Osteoblast (primary cell): ENCODE measurements around the gene SPTSSB. TPM values are rescaled to one million over a fixed set of nuclear protein-coding genes. Genes with fewer than 3 reads are reported as not detected.

Source experiments
- DNase-seq: peaks from one replicate; pipeline ENCODE4 v3.0.0; 2011; ENCODE audit warnings: low spot score, mixed read lengths; ENCODE audit not compliant: insufficient read length; ENCODE audit errors: missing footprints
- H2AFZ ChIP-seq: 2 replicates; pipeline ENCODE4 v1.6.0; 2011; ENCODE audit warnings: mild to moderate bottlenecking, low read length
- H3K27ac ChIP-seq: 2 replicates; pipeline ENCODE4 v1.5.1; 2011; ENCODE audit warnings: mild to moderate bottlenecking, low read depth, low read length, moderate library complexity
- H3K27me3 ChIP-seq: 2 replicates; pipeline ENCODE4 v1.6.0; 2012; ENCODE audit warnings: mild to moderate bottlenecking, control low read depth, inconsistent platforms, low read length, moderate library complexity; ENCODE audit not compliant: insufficient read depth
- H3K36me3 ChIP-seq: 2 replicates; pipeline ENCODE4 v1.5.1; 2011; ENCODE audit warnings: mild to moderate bottlenecking, low read length, control low read depth, moderate library complexity; ENCODE audit not compliant: insufficient read depth
- H3K4me1 ChIP-seq: 2 replicates; pipeline ENCODE4 v1.5.1; 2011; ENCODE audit warnings: mild to moderate bottlenecking, low read length, control low read depth, moderate library complexity; ENCODE audit not compliant: insufficient read depth
- H3K4me2 ChIP-seq: 2 replicates; pipeline ENCODE4 v1.6.0; 2011; ENCODE audit warnings: mild to moderate bottlenecking, low read length; ENCODE audit not compliant: insufficient read depth
- H3K4me3 ChIP-seq: fragments of 200-600 bp; sonication (generic); 3 replicates; pipeline ENCODE4 v1.5.1; 2012; ENCODE audit warnings: mild to moderate bottlenecking, low read length, inconsistent platforms; ENCODE audit not compliant: insufficient read depth
- H3K79me2 ChIP-seq: 2 replicates; pipeline ENCODE4 v1.6.0; 2012; ENCODE audit warnings: mild to moderate bottlenecking, low read length, control low read depth, inconsistent platforms; ENCODE audit not compliant: insufficient read depth
- H3K9me3 ChIP-seq: 2 replicates; pipeline ENCODE4 v1.5.1; 2011; ENCODE audit warnings: low read depth, low read length, control low read depth
- H4K20me1 ChIP-seq: 2 replicates; pipeline ENCODE4 v1.6.0; 2012; ENCODE audit warnings: mild to moderate bottlenecking, low read length, control low read depth; ENCODE audit not compliant: insufficient read depth
- CTCF ChIP-seq: IDR thresholded peaks from 2 replicates; pipeline ENCODE4 v1.5.1; 2011; ENCODE audit warnings: mild to moderate bottlenecking, low read depth, low read length, moderate library complexity; ENCODE audit errors: extremely low read depth
- total RNA-seq: library from RNA; depleted of rRNA; stranded (reverse); fragments of >200 nt; gene quantifications from 2 replicates; pipeline ENCODE4 v1.2.3, GENCODE V29; 2012

SPTSSB gene
- total RNA-seq, 1 donor, result not detected

GRCh38 chr3:161400650-161401049 lies 29.3 kb upstream of the SPTSSB start:
- Histone ChIP-seq H4K20me1 (no peaks in the 10 kb centered on the region), H3K79me2 (no peaks in the 10 kb centered on the region), H2AFZ (no peak overlapping the region)

GRCh38 chr3:161395115-161396012 lies 24.0 kb upstream of the SPTSSB start:
- H3K4me1 ChIP-seq, result no peaks in the 10 kb centered on the region
- no peaks in the 10 kb centered on the region for H3K36me3 ChIP-seq
- H3K79me2 ChIP-seq, result no peaks in the 10 kb centered on the region
- H3K4me3 ChIP-seq, result no peak overlapping the region
- no peaks in the 10 kb centered on the region for H4K20me1 ChIP-seq
- H3K9me3 ChIP-seq, result no peaks in the 10 kb centered on the region
- H2AFZ ChIP-seq, result no peak overlapping the region
- no peak overlapping the region for H3K27ac ChIP-seq
- H3K4me2 ChIP-seq, result no peak overlapping the region
- no peak for TF ChIP-seq CTCF
- no peaks in the 10 kb centered on the region for H3K27me3 ChIP-seq
- no peak for DNase-seq

More at GRCh38 chr3:161400650-161401049, 29.3 kb upstream of the SPTSSB start:
- H3K4me3 ChIP-seq, result no peak overlapping the region
- H3K27ac ChIP-seq, result no peak overlapping the region
- H3K4me2 ChIP-seq, result no peak overlapping the region
- no peak for TF ChIP-seq CTCF
- H3K36me3 ChIP-seq, result no peaks in the 10 kb centered on the region
- no peaks in the 10 kb centered on the region for H3K9me3 ChIP-seq
- no peaks in the 10 kb centered on the region for H3K27me3 ChIP-seq
- no peak for DNase-seq
- no peaks in the 10 kb centered on the region for H3K4me1 ChIP-seq

DNA sequence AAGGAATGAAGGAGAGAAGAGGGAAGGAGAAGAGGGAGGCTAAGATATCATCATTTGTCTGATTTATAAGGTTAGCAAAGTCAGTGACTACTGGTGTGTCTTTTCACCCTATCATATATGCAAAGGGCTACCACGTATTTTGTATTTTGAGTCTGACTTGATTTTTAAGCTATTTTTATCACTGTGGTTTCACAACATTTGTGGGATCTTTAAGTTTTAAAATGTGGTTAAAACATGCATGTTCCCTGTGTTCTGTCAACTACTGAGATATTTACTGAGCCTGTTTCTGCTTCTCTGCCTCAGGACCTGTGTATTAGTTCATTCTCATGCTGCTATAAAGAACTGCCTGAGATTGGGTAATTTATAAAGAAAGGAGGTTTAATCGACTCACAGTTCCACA lies 22.5 kb upstream of the SPTSSB start:
- H3K36me3 ChIP-seq, result no peaks in the 10 kb centered on the region
- H3K79me2 ChIP-seq, result no peaks in the 10 kb centered on the region
- no peak overlapping the region for H3K27ac ChIP-seq
- no peak for TF ChIP-seq CTCF
- no peak overlapping the region for H2AFZ ChIP-seq
- H3K4me2 ChIP-seq, result no peak overlapping the region
- no peak for DNase-seq
- no peaks in the 10 kb centered on the region for H4K20me1 ChIP-seq
- no peak overlapping the region for H3K4me3 ChIP-seq
- H3K27me3 ChIP-seq, result no peaks in the 10 kb centered on the region
- H3K9me3 ChIP-seq, result no peaks in the 10 kb centered on the region
- no peaks in the 10 kb centered on the region for H3K4me1 ChIP-seq

- Histone ChIP-seq H3K4me3 (no peak overlapping the region), H4K20me1 (no peaks in the 10 kb centered on the region), H3K36me3 (no peaks in the 10 kb centered on the region), H3K79me2 (no peaks in the 10 kb centered on the region), H3K27me3 (no peaks in the 10 kb centered on the region), H2AFZ (no peak overlapping the region), H3K4me1 (no peaks in the 10 kb centered on the region), H3K27ac (no peak overlapping the region), H3K9me3 (no peaks in the 10 kb centered on the region), H3K4me2 (no peak overlapping the region)
- no peak for TF ChIP-seq CTCF
- no peak for DNase-seq
Measured at GRCh38 chr3:161393310-161393709, 22.0 kb upstream of the SPTSSB start.
